Neural cell (in vitro differentiated cells): Measurements from ENCODE around the gene GLB1L3. TPM values are rescaled to one million over a fixed set of nuclear protein-coding genes. Genes with fewer than 3 reads are reported as not detected.

ENCODE experiments used
- H2AFZ ChIP-seq: fragments of 200-600, 300-800 bp; sonication (generic), shearing (Covaris generic); 2 replicates; pipeline ENCODE4 v1.6.0; 2014; ENCODE audit warnings: low read depth, mild to moderate bottlenecking, antibody characterized with exemption, low read length, moderate library complexity
- H3F3A ChIP-seq: fragments of 200-600 bp; shearing (Covaris generic); 2 replicates; pipeline ENCODE4 v1.6.1; 2016; ENCODE audit warnings: mild to moderate bottlenecking, moderate library complexity, mixed read lengths, antibody characterized with exemption, low read length; ENCODE audit not compliant: insufficient read depth, poor library complexity, severe bottlenecking
- H3K27ac ChIP-seq: fragments of 200-600, 300-800 bp; sonication (generic), shearing (Covaris generic); 2 replicates; pipeline ENCODE4 v1.5.1; 2014; ENCODE audit warnings: mild to moderate bottlenecking, low read length, moderate library complexity
- H3K27me3 ChIP-seq: fragments of 300-800, 200-600 bp; sonication (generic), shearing (Covaris generic); 2 replicates; pipeline ENCODE4 v1.6.0; 2014; ENCODE audit warnings: mild to moderate bottlenecking, low read depth, low read length, moderate library complexity; ENCODE audit not compliant: insufficient read depth
- H3K36me3 ChIP-seq: fragments of 300-800, 200-600 bp; sonication (generic), shearing (Covaris generic); 2 replicates; pipeline ENCODE4 v1.5.1; 2014; ENCODE audit warnings: mild to moderate bottlenecking, antibody characterized with exemption, low read length, moderate library complexity; ENCODE audit not compliant: insufficient read depth
- H3K4me2 ChIP-seq: fragments of 300-800, 200-600 bp; sonication (generic), shearing (Covaris generic); 2 replicates; pipeline ENCODE4 v1.6.0; 2014; ENCODE audit warnings: mild to moderate bottlenecking, low read length
- H3K4me3 ChIP-seq: fragments of 300-800, 200-600 bp; sonication (generic), shearing (Covaris generic); 2 replicates; pipeline ENCODE4 v1.5.1; 2014; ENCODE audit warnings: mild to moderate bottlenecking, low read length, moderate library complexity
- H3K79me2 ChIP-seq: fragments of 200-600 bp; shearing (Covaris generic); replicated peaks from 2 replicates; pipeline ENCODE4 v1.6.0; 2014; ENCODE audit warnings: mild to moderate bottlenecking, low read length, moderate library complexity; ENCODE audit not compliant: insufficient read depth
- H3K9ac ChIP-seq: fragments of 300-800, 200-600 bp; sonication (generic), shearing (Covaris generic); 2 replicates; pipeline ENCODE4 v1.6.1; 2016; ENCODE audit warnings: mild to moderate bottlenecking, low read length, mixed read lengths
- H3K9me2 ChIP-seq: fragments of 200-600 bp; shearing (Covaris generic); 2 replicates; pipeline ENCODE4 v1.6.1; 2016; ENCODE audit warnings: mild to moderate bottlenecking, low read length, mixed read lengths; ENCODE audit not compliant: insufficient read depth
- H3K9me3 ChIP-seq: fragments of 200-600, 300-800 bp; sonication (generic), shearing (Covaris generic); 2 replicates; pipeline ENCODE4 v1.6.1; 2016; ENCODE audit warnings: mild to moderate bottlenecking, mixed run types, low read length, moderate library complexity, mixed read lengths
- H4K20me1 ChIP-seq: fragments of 200-600 bp; shearing (Covaris generic); 2 replicates; pipeline ENCODE4 v1.6.1; 2016; ENCODE audit warnings: mild to moderate bottlenecking, mixed run types; ENCODE audit not compliant: insufficient read depth
- CTCF ChIP-seq: fragments of 450-650 bp; IDR thresholded peaks from 2 replicates; pipeline ENCODE4 v1.5.1; 2014; ENCODE audit warnings: antibody characterized with exemption, mild to moderate bottlenecking, moderate library complexity; ENCODE audit not compliant: poor library complexity, severe bottlenecking
- EP300 ChIP-seq: fragments of 450-650 bp; conservative IDR thresholded peaks from 2 replicates; pipeline ENCODE4 v1.6.1; 2014; ENCODE audit warnings: antibody characterized with exemption, mild to moderate bottlenecking, moderate library complexity; ENCODE audit not compliant: poor library complexity, severe bottlenecking
- EZH2 ChIP-seq: fragments of 200-600, 300-800 bp; shearing (Covaris generic), sonication (generic); IDR thresholded peaks from 2 replicates; pipeline ENCODE4 v1.6.1; 2014; ENCODE audit warnings: antibody characterized with exemption, low read length, borderline replicate concordance, mild to moderate bottlenecking; ENCODE audit not compliant: insufficient read depth, poor library complexity, severe bottlenecking
- MXI1 ChIP-seq: fragments of 450-650 bp; conservative IDR thresholded peaks from 2 replicates; pipeline ENCODE4 v1.6.1; 2014; ENCODE audit warnings: antibody characterized with exemption, mild to moderate bottlenecking; ENCODE audit not compliant: poor library complexity, severe bottlenecking
- POLR2AphosphoS5 ChIP-seq: IDR thresholded peaks from 2 replicates; pipeline ENCODE4 v1.6.1; 2012
- RAD21 ChIP-seq: fragments of 450-650 bp; conservative IDR thresholded peaks from 2 replicates; pipeline ENCODE4 v1.6.1; 2014; ENCODE audit warnings: antibody characterized with exemption, mild to moderate bottlenecking, moderate library complexity
- REST ChIP-seq: IDR thresholded peaks from 2 replicates; pipeline ENCODE4 v1.6.1; 2012; ENCODE audit warnings: borderline replicate concordance
- SMC3 ChIP-seq: fragments of 450-650 bp; conservative IDR thresholded peaks from 2 replicates; pipeline ENCODE4 v1.6.1; 2014; ENCODE audit warnings: antibody characterized with exemption, mild to moderate bottlenecking, moderate library complexity; ENCODE audit not compliant: poor library complexity
- TAF1 ChIP-seq: IDR thresholded peaks from 2 replicates; pipeline ENCODE4 v1.6.1; 2012; ENCODE audit warnings: low read depth
- polyA plus RNA-seq: library from polyadenylated mRNA; depleted of rRNA; stranded (reverse); fragments of >200 nt; gene quantifications from 2 replicates; pipeline ENCODE4 v1.2.3, GENCODE V29; 2014

Gene GLB1L3
- polyA plus RNA-seq, 1 donor from 2014 or later: 0.19 TPM

GRCh38 chr11:134237557-134237922 is 38.6 kb upstream of the GLB1L3 start:
- no peak overlapping the region for H3K4me2 ChIP-seq
- H3K36me3 ChIP-seq: peaks cover 6% of the 10 kb centered on the region
- no peak overlapping the region for H3K4me3 ChIP-seq
- H3K9me3 ChIP-seq: no peaks in the 10 kb centered on the region
- H2AFZ ChIP-seq: no peak overlapping the region
- H3K27me3 ChIP-seq: no peaks in the 10 kb centered on the region
- no peaks in the 10 kb centered on the region for H3K79me2 ChIP-seq
- H3K9me2 ChIP-seq: no peaks in the 10 kb centered on the region
- TF ChIP-seq EZH2: no peak
- no peak for TF ChIP-seq SMC3
- TF ChIP-seq EP300: no peak
- no peak for TF ChIP-seq REST
- no peak for TF ChIP-seq CTCF
- TF ChIP-seq RAD21: no peak
- TF ChIP-seq POLR2AphosphoS5: no peak
- no peak for TF ChIP-seq MXI1
- TF ChIP-seq TAF1: no peak
- no peaks in the 10 kb centered on the region for H4K20me1 ChIP-seq
- H3K27ac ChIP-seq: no peak overlapping the region
- no peak overlapping the region for H3K9ac ChIP-seq
- no peaks in the 10 kb centered on the region for H3F3A ChIP-seq

- H3K4me2 ChIP-seq: no peak overlapping the region
- H3K4me3 ChIP-seq: no peak overlapping the region
- TF ChIP-seq REST (no peak), TAF1 (no peak), CTCF (no peak), RAD21 (no peak), EP300 (no peak), MXI1 (no peak), SMC3 (no peak), EZH2 (no peak)
- H3F3A ChIP-seq: no peaks in the 10 kb centered on the region
- H4K20me1 ChIP-seq: no peaks in the 10 kb centered on the region
- no peak overlapping the region for H3K9ac ChIP-seq
- H3K9me3 ChIP-seq: no peaks in the 10 kb centered on the region
- no peaks in the 10 kb centered on the region for H3K9me2 ChIP-seq
- H3K36me3 ChIP-seq: peaks cover 12% of the 10 kb centered on the region
- no peaks in the 10 kb centered on the region for H3K27me3 ChIP-seq
- no peak overlapping the region for H3K27ac ChIP-seq
- H2AFZ ChIP-seq: no peak overlapping the region
- no peaks in the 10 kb centered on the region for H3K79me2 ChIP-seq
These were observed 37.2 kb upstream of the GLB1L3 start for GRCh38 chr11:134238956-134239355.
